Heart left ventricle (tissue), 13 donors: ENCODE measurements around the gene URM1.

ENCODE experiments used
- POLR2A ChIP-seq, 2 donors: fragments of 450-650 bp; IDR thresholded peaks; one replicate each; pipeline ENCODE4 v1.6.1; 2017; ENCODE audit warnings: antibody characterized with exemption in 2 of 2, mild to moderate bottlenecking in 2 of 2, moderate library complexity in 2 of 2
- TF ChIP-seq, protein P1 (sequence below), 12 donors: fragments of 200-600 bp; sonication (generic) in 4 of 12; IDR thresholded peaks; one replicate each; pipeline versions ENCODE4 v1.5.0 to v1.8.0; 2018 to 2022; ENCODE audit warnings: antibody characterized with exemption in 12 of 12, mild to moderate bottlenecking in 5 of 12
- donor health status: ischemic (EF 13 %, LVEDD 7.1; RV severe dilation, severe dysfunction).
- donor health status: DM: no; HTN: yes; CAD: no.
- donor health status: DM: no; HTN: no; CAD: no.
- donor health status: ischemic (EF 25% LVEDD 6.9; RV normal size, moderate dysfunction).
- donor health status: ischemic (EF 25% LVEDD 5.7; RV mildly dilated, moderate dysfunction).
- donor health status: ischemic (EF 35%, LVEDD 5.7; RV mildly dilated, moderate dysfunction).
- donor health status: nonischemic (EF 11% LVEDD 7.7; RV severe dilation, severe dysfunction).
- donor health status: DM: yes; HTN: yes; CAD: no.
- donor health status: PGD.
- donor health status: ischemic (EF 29% LVEDD 5.4; RV normal size, mild dysfunction).
- donor health status: nonischemic (EF 23%, LVEDD 6.1; RV moderate dilation, normal function).

DNA sequence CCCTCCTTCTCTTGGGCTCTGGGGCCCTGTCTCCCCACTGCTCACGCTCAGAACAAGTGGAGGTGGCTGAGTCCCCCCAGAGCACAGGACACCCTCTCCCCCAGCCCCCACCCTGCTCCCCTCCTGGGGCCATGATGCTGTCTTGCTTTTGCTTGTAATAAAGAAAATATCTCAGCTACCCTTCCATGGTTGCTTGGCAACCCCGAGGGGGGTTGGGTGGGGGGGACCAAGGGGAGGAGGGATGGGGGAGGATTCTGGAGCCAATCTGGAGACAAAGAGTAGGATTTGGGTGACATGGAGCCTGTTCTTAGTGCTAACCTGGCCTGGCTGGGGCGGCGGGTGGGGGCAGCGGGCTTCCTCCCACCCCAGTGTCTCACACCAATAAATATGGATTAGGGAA is 33.4 kb downstream of the URM1 start:
- TF ChIP-seq, protein P1, sequence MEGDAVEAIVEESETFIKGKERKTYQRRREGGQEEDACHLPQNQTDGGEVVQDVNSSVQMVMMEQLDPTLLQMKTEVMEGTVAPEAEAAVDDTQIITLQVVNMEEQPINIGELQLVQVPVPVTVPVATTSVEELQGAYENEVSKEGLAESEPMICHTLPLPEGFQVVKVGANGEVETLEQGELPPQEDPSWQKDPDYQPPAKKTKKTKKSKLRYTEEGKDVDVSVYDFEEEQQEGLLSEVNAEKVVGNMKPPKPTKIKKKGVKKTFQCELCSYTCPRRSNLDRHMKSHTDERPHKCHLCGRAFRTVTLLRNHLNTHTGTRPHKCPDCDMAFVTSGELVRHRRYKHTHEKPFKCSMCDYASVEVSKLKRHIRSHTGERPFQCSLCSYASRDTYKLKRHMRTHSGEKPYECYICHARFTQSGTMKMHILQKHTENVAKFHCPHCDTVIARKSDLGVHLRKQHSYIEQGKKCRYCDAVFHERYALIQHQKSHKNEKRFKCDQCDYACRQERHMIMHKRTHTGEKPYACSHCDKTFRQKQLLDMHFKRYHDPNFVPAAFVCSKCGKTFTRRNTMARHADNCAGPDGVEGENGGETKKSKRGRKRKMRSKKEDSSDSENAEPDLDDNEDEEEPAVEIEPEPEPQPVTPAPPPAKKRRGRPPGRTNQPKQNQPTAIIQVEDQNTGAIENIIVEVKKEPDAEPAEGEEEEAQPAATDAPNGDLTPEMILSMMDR (IDR thresholded peaks at IDR 0.05), result no peak
- no peak for TF ChIP-seq POLR2A (IDR thresholded peaks at IDR 0.05)
